Measurements from ENCODE around the gene FMNL1.

- no peak for TF ChIP-seq CTCF (IDR thresholded peaks at IDR 0.05; ENCODE audit: borderline replicate concordance, extremely low read depth, low read length, poor library complexity, severe bottlenecking)
- no peak for TF ChIP-seq EZH2 (IDR thresholded peaks at IDR 0.05; ENCODE audit: borderline replicate concordance, low read depth, low read length, severe bottlenecking)
These were observed 40.2 kb downstream of the FMNL1 start, which contains the start of gene SPATA32 for GRCh38 chr17:45261577-45262515.
